Measurements from ENCODE around the gene PROCA1. TPM values are rescaled to one million over a fixed set of nuclear protein-coding genes. Genes with fewer than 3 reads are reported as not detected.
A peak's percentile ranks its signal among the peaks of the same experiment; 100 is the strongest.

Gene PROCA1
- total RNA-seq, 2 experiments from 2014 or later, result 4.5 to 4.6 TPM

GRCh38 chr17:28751600-28752366 lies 40.1 kb upstream of the PROCA1 start:
- ChIA-PET POLR2A (interaction anchor here (0.5 to 2.1 kb wide), 4 partner anchors 17 to 534 kb away, joined by 4 to 5 read pairs (median 5); partner anchors contain the start of gene RPL23A), CTCF (ENCODE audit: unreplicated experiment) (interaction anchor here (0.6 to 3.3 kb wide), 2 partner anchors 24 to 58 kb away, joined by 3 to 27 read pairs; partner anchors contain the start of genes NEK8 and TLCD1)
- intact Hi-C loops (cut with micrococcal nuclease; ENCODE audit: unreplicated experiment), result no loop called here
- Histone ChIP-seq H4K20me1 (ENCODE audit: insufficient read depth, low read length) (peaks cover 10% of the 10 kb centered on the region), H2AFZ (ENCODE audit: low read length) (no peak overlapping the region), H3K9me3 (ENCODE audit: low read length) (no peaks in the 10 kb centered on the region), H3K9me2 (ENCODE audit: insufficient read depth, low read length) (no peaks in the 10 kb centered on the region), H3K79me2 (ENCODE audit: insufficient read depth, low read depth, low read length) (peaks cover 11% of the 10 kb centered on the region; the same call in 1 of the 2 replicates), H3K4me3 (ENCODE audit: low read depth, low read length, poor library complexity, severe bottlenecking) (no peak overlapping the region), H3K4me1 (ENCODE audit: insufficient read depth, low read length, poor library complexity, severe bottlenecking) (peaks cover 19% of the 10 kb centered on the region), H3K27ac (ENCODE audit: low read depth, low read length, poor library complexity, severe bottlenecking) (no peak overlapping the region), H3K36me3 (ENCODE audit: insufficient read depth, low read length) (peaks cover 58% of the 10 kb centered on the region), H3K4me2 (ENCODE audit: low read length) (no peak overlapping the region)
- no peak for DNase-seq (ENCODE audit: low spot score)
- TF ChIP-seq EZH2phosphoT487 (IDR thresholded peaks at IDR 0.05; ENCODE audit: borderline replicate concordance, low read depth, low read length) (no peak), CTCF (conservative IDR thresholded peaks at IDR 0.05; ENCODE audit: low read length) (no peak)
- no TSS peak for BruUV-seq (replicated peaks)

- peaks cover 33% of the 10 kb centered on the region for H3K4me1 ChIP-seq (ENCODE audit: insufficient read depth, low read length, poor library complexity, severe bottlenecking)
- BruUV-seq (replicated peaks), result TSS peak; percentile 65
Measured at GRCh38 chr17:28750178-28751047, 38.7 kb upstream of the PROCA1 start.

More at GRCh38 chr17:28750178-28751047, 38.7 kb upstream of the PROCA1 start:
- H3K27ac ChIP-seq (ENCODE audit: low read depth, low read length, poor library complexity, severe bottlenecking), result no peak overlapping the region
- peak; percentile 99 for TF ChIP-seq CTCF (conservative IDR thresholded peaks at IDR 0.05; ENCODE audit: low read length)
- TF ChIP-seq EZH2phosphoT487 (IDR thresholded peaks at IDR 0.05; ENCODE audit: borderline replicate concordance, low read depth, low read length), result no peak
- H2AFZ ChIP-seq (ENCODE audit: low read length), result no peak overlapping the region
- POLR2A ChIA-PET, result interaction anchor here (0.6 to 2.1 kb wide), 4 partner anchors 16 to 49 kb away, joined by 5 to 6 read pairs (median 5); partner anchors contain the start of gene RPL23A
- H3K79me2 ChIP-seq (ENCODE audit: insufficient read depth, low read depth, low read length), result peaks cover 25% of the 10 kb centered on the region
- DNase-seq (ENCODE audit: low spot score), result peak; percentile 93
- H3K9me2 ChIP-seq (ENCODE audit: insufficient read depth, low read length), result no peaks in the 10 kb centered on the region
- no peaks in the 10 kb centered on the region for H3K9me3 ChIP-seq (ENCODE audit: low read length)
- H3K4me3 ChIP-seq (ENCODE audit: low read depth, low read length, poor library complexity, severe bottlenecking), result no peak overlapping the region
- intact Hi-C loops (cut with micrococcal nuclease; ENCODE audit: unreplicated experiment), result loop anchor here (1.0 kb wide), 2 partner anchors 12 to 23 kb away; no protein-coding TSS in a partner anchor
- peaks cover 24% of the 10 kb centered on the region for H4K20me1 ChIP-seq (ENCODE audit: insufficient read depth, low read length)
- CTCF ChIA-PET (ENCODE audit: unreplicated experiment), result interaction anchor here (0.8 to 3.3 kb wide), 4 partner anchors 8 to 76 kb away, joined by 3 to 27 read pairs (median 4); partner anchors contain the start of genes NEK8 and TLCD1
- H3K36me3 ChIP-seq (ENCODE audit: insufficient read depth, low read length), result peaks cover 72% of the 10 kb centered on the region
- H3K4me2 ChIP-seq (ENCODE audit: low read length), result no peak overlapping the region; the same call in 1 of the 2 replicates

All from OCI-LY7 (cell line).